AG09309 (cell line): Measurements from ENCODE around the gene IL1R1.

Experiments used
- DNase-seq: peaks from one replicate; pipeline ENCODE4 v3.0.0-alpha.2; 2010; ENCODE audit warnings: low read depth
- H3K4me3 ChIP-seq: 2 replicates; pipeline ENCODE4 v1.5.1; 2011; ENCODE audit warnings: mild to moderate bottlenecking, low read depth, low read length, moderate library complexity; ENCODE audit not compliant: control insufficient read depth
- TF ChIP-seq, protein P1 (sequence below): IDR thresholded peaks from 2 replicates; pipeline ENCODE4 v1.5.1; 2011; ENCODE audit warnings: mild to moderate bottlenecking, low read depth, low read length, inconsistent platforms; ENCODE audit not compliant: insufficient read depth, control insufficient read depth; ENCODE audit errors: missing control alignments

The IL1R1 gene

DNA sequence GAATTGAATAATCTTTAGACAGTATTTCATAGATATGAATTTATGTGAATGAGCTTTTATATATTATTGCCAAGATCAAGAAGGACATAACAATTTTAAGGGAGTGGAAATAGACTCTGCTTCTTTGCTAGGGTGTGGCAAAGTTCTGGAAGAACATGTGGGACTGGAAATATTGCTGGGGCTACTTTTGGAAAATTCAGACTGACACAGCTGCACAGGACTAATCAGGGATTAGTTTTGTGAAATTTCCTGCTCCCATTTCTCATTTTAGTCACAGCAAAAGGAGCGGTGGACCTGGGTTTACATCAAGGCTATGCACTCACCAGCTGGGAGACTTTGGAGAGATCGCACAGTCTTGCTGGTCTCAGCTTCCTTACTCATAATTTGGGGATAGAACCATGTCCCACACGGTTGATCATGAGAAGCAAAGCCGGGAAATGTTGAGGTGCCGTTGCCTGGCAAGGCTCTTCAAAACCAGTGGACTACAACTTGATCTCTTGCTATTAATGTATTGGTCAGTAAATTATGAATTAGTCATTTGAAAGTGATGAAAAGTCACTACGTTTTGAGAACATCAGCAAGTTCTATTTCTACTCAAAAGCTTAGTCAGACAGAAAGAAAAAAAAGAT, 86.7 kb downstream of the IL1R1 start:
- H3K4me3 ChIP-seq = no peak overlapping the region
- DNase-seq = no peak
- TF ChIP-seq, protein P1, sequence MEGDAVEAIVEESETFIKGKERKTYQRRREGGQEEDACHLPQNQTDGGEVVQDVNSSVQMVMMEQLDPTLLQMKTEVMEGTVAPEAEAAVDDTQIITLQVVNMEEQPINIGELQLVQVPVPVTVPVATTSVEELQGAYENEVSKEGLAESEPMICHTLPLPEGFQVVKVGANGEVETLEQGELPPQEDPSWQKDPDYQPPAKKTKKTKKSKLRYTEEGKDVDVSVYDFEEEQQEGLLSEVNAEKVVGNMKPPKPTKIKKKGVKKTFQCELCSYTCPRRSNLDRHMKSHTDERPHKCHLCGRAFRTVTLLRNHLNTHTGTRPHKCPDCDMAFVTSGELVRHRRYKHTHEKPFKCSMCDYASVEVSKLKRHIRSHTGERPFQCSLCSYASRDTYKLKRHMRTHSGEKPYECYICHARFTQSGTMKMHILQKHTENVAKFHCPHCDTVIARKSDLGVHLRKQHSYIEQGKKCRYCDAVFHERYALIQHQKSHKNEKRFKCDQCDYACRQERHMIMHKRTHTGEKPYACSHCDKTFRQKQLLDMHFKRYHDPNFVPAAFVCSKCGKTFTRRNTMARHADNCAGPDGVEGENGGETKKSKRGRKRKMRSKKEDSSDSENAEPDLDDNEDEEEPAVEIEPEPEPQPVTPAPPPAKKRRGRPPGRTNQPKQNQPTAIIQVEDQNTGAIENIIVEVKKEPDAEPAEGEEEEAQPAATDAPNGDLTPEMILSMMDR = no peak
